ENCODE data around the gene TRANK1. TPM values are rescaled to one million over a fixed set of nuclear protein-coding genes. Genes with fewer than 3 reads are reported as not detected.

The TRANK1 gene
- 10 to 100 TPM in 1 of 2 donors, 1 to 10 TPM in 1; 9.4 to 17.4 TPM for total RNA-seq

- Histone ChIP-seq H3K27ac (peak within 1 kb of the TSS; percentile 67 to 76), H3K4me1 (replicated peaks) (no peaks in the 10 kb centered on the region), H3K4me3 (peak within 1 kb of the TSS; percentile 82 to 84), H3K36me3 (no peaks in the 10 kb centered on the region), H3K9me3 (no peaks in the 10 kb centered on the region), H3K27me3 (replicated peaks; ENCODE audit: insufficient read depth) (no peaks in the 10 kb centered on the region)
- TF ChIP-seq POLR2AphosphoS5 (IDR thresholded peaks at IDR 0.05) (peak; percentile 47), POLR2A (IDR thresholded peaks at IDR 0.05) (peak; percentile 19), CTCF (IDR thresholded peaks at IDR 0.05) (no peak)
- intact Hi-C loops (cut with DNase I): no loop called here
- peak; percentile 42 for DNase-seq (ENCODE audit: low spot score)
- WGBS: under 1% methylated on average over 50 of the region's 68 CpGs
Observed at GRCh38 chr3:36944641-36945270, at the start of gene TRANK1. Gene TRANK1 (minus strand): TSS chr3:36945054. CDS start chr3:36944809, 245 bp downstream.

GRCh38 chr3:36993326-36994283 is 48.8 kb upstream of the TRANK1 start, which contains the start of gene MLH1:
Gene MLH1 (plus strand): TSS chr3:36993518. CDS start chr3:36993548, 30 bp downstream.
- Histone ChIP-seq H3K4me1 (replicated peaks) (peaks cover 6% of the 10 kb centered on the region), H3K9me3 (no peaks in the 10 kb centered on the region), H3K4me3 (peak within 1 kb of the TSS; percentile 63 to 81), H3K36me3 (peaks cover 0 to 4% of the 10 kb centered on the region in 2 donors), H3K27ac (peak within 1 kb of the TSS; percentile 98 to 99), H3K27me3 (replicated peaks; ENCODE audit: insufficient read depth) (no peaks in the 10 kb centered on the region)
- WGBS: 1% methylated on average over 47 of the region's 47 CpGs
- peak; percentile 91 for DNase-seq (ENCODE audit: low spot score)
- peak; percentile 68 for TF ChIP-seq POLR2A (IDR thresholded peaks at IDR 0.05)
- TF ChIP-seq CTCF (IDR thresholded peaks at IDR 0.05): no peak
- peak; percentile 90 for TF ChIP-seq POLR2AphosphoS5 (IDR thresholded peaks at IDR 0.05)
- intact Hi-C loops (cut with DNase I): no loop called here

GRCh38 chr3:36992806-36993325 is 48.0 kb upstream of the TRANK1 start, which contains the start of gene EPM2AIP1:
Gene EPM2AIP1 (minus strand): TSS chr3:36993131. CDS start chr3:36993077, 54 bp downstream.
- peak within 1 kb of the TSS; percentile 63 to 81 for H3K4me3 ChIP-seq
- no peaks in the 10 kb centered on the region for H3K9me3 ChIP-seq
- DNase-seq (ENCODE audit: low spot score): peak; percentile 100
- peaks cover 6% of the 10 kb centered on the region for H3K4me1 ChIP-seq (replicated peaks)
- intact Hi-C loops (cut with DNase I): no loop called here
- under 1% methylated on average over 48 of the region's 48 CpGs for WGBS
- peak within 1 kb of the TSS; percentile 98 to 99 for H3K27ac ChIP-seq
- no peaks in the 10 kb centered on the region for H3K36me3 ChIP-seq
- peak; percentile 98 for TF ChIP-seq POLR2A (IDR thresholded peaks at IDR 0.05)
- TF ChIP-seq POLR2AphosphoS5 (IDR thresholded peaks at IDR 0.05): peak; percentile 98
- TF ChIP-seq CTCF (IDR thresholded peaks at IDR 0.05): peak in 2 of 4 experiments; percentile 45 to 49
- no peaks in the 10 kb centered on the region for H3K27me3 ChIP-seq (replicated peaks; ENCODE audit: insufficient read depth)

GRCh38 chr3:36991923-36992805 is 47.3 kb upstream of the TRANK1 start:
- TF ChIP-seq POLR2A (IDR thresholded peaks at IDR 0.05) (no peak), POLR2AphosphoS5 (IDR thresholded peaks at IDR 0.05) (no peak), CTCF (IDR thresholded peaks at IDR 0.05) (no peak)
- Histone ChIP-seq H3K36me3 (no peaks in the 10 kb centered on the region), H3K27ac (peak overlapping the region; percentile 98 to 99), H3K4me1 (replicated peaks) (peaks cover 6% of the 10 kb centered on the region), H3K9me3 (no peaks in the 10 kb centered on the region), H3K27me3 (replicated peaks; ENCODE audit: insufficient read depth) (no peaks in the 10 kb centered on the region), H3K4me3 (peak overlapping the region; percentile 63 to 81)
- WGBS: 4% methylated on average over 24 of the region's 24 CpGs
- peak; percentile 19 for DNase-seq (ENCODE audit: low spot score)
- intact Hi-C loops (cut with DNase I): no loop called here

Measured in prostate gland (tissue), 2 donors.